Left hindlimb (tissue), 1 donor: ENCODE results near the gene LIF.
"Not testable (repeated sequence)": the region's sequence is repeated elsewhere in the genome, so short reads cannot be mapped to it uniquely, and the experiment has no call there.

Source experiments
- DNase-seq: peaks from one replicate; pipeline ENCODE4 v3.0.0-alpha.2; 2018

LIF gene

GRCh38 chr22:30204015-30204741 is 42.4 kb downstream of the LIF start:
- DNase-seq, result no peak

DNA sequence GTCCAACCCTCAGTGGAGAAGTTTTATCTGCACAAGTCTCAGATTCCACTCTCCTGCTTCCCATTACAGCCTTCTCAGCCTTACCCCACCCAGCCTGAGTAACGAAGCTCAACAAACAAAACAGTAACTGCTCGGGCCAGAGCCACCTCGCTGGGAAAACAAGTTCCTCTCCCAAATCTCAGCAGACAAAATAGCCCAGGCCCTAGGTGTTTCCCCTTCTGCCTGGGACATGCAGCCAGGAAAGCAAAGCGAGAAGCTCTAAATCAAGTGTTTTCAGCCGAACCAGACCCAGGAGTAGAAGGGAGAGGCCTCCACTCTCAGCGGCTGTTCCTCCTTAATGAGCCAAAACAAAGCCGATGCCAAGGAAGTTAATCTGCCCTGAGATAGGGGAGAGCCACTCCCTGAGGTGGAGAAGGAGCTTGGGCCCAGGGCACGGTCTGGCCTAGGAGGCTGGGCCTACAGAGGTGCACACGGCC is 44.0 kb downstream of the LIF start:
- no peak for DNase-seq

- DNase-seq, result no peak
Measured at GRCh38 chr22:30201945-30202344, 44.6 kb downstream of the LIF start.

- DNase-seq, result not testable (repeated sequence)
Measured at GRCh38 chr22:30200905-30201304, 45.7 kb downstream of the LIF start.

DNA sequence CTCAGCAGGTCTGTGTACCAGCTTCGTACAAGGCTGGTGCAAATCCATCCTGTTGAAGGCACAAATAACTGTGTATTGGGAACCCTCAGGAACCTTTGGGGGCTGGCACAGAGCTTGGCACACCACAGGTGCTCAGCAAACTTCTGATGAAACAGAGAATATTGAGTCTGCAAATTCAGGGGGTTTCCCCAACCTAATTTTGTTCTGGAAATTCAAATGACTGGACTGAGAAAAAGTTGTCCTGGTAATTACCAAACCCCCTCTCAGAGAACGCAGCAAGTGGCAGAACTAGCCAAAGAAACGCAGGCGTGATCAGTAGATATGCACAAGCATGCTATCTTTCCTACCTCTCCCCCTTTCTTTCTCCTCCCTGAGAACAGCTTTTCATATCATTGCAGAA is 47.6 kb downstream of the LIF start:
- DNase-seq, result no peak

DNA sequence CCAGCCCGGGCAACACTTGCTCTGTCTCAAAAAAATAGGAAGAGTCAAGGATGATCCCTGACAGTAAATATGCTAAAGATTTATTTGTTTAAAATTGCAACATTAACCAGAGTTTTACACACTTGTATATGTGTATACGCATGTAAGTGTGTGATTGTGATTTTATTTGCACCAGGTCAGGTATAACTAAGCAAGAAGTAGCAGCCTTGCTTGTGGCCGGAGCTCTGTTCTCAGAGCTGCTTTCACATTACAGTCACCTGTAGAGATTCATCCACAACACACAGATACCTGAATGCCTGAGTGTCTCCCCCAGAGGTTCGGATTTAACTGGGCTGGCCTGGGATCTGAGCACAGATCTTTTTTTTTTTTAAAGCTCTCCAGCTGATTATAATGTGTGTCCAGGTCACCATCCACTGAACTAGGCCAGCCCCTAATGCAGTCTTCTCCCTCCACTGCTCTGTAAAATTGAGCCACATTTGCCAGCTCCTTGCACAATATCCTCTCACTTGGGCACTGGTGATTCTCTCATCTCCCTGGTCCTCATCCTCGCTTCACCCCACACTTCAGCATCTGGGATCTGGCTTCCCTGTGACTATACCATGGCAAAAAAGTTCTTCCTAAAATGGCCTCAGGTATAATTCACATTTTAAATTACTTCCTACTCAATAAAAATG is 48.3 kb downstream of the LIF start:
- DNase-seq, result no peak

GRCh38 chr22:30197389-30197788 is 49.2 kb downstream of the LIF start:
- DNase-seq, result no peak

DNA sequence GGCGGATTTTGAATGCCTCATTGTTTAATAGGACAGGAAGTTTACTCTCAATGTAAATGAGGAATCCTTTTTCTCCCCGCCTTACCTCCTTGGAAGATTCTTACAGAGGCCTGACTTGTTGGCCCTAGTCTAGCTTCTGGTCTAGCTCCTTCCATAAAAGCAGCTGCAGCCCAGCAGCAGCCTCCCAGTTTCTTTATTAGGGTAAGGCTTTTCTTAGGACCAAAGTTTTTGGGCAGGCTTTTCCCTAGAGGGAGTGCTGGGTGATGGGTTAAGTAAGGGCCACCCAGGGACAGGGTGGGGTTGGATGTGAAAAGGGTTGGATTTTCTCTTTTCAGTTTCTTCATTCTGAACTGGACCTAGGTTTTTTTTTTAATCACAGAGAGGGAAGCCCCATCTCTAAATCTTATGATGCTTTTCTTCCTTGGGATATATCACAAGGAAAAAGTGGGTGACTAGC is 49.7 kb downstream of the LIF start:
- DNase-seq, result peak; percentile 42

DNA sequence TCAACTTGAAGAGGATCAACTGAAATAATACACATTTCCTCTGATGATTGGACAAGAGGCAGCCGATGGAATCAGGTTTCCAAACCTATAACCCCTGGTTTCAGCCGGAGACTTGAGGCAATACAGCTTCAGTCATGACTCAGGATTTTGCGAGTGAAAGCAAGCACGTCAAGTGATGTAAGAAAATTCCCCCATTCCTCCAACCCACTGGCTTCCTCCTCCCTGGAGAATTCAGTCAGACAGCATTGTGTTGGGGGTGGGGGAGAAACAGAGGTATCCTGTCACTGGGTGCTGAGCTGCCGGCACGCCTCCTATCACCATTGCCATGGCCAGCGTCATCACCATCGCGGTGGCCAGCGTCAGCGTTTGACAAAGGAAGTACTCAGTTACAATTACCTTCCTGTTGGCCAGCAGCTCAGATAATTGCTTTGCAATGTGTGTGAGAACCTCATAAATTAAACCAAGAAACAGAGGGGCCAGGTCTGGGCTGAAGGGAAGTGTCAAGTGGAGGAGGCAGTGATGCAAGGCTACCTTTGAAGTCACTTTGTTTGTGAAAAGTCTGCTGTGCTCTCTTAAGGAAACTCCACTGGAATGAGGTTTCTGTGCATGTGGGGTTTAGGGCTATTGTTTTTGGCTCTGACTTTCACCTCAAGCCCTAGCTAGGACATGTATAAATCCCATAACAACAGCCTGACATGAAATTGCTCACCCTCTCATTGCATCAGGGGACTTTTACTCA is 50.2 kb downstream of the LIF start:
- DNase-seq, result peak; percentile 88

DNA sequence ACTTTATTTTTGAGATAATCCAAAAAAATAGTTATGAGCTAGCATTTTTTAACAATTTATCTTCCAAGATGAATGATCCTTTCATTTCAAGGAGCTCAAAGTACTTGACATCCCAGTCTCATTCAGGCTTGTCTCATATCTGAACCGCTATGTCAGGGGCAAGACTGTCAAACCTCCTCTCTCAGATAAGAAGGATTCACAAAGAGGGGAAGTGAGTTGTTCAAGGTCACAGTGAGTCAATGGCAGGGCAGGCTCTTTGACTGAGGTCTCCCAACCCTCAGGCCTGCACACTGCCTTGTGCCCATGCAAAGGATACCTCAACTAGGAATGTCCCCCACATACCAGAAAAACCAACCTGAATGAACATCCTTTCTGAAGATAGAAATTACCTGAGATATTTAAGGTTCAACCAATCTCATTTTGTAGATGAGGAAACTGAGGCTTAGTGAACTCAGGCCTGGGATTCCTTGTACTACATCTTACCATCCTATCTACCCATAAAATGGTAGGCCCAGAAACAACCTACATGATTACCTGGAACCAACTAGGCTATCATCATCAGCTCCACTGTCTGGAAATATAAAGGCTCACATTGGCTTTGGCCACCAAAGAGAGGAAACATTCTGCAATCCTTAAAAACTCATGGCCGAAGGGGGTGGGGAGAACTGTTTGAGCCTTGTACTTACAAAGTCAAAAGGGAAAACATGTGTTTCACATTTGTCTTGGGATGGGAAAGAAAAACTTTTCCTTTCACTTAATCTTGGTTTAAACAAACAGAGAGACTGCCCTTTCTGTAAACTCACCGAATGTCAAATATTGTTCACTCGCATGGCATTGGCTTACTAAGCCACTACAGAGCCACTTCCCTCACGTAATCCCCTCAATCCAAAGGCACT is 51.1 kb downstream of the LIF start:
- DNase-seq, result peak; percentile 56

DNA sequence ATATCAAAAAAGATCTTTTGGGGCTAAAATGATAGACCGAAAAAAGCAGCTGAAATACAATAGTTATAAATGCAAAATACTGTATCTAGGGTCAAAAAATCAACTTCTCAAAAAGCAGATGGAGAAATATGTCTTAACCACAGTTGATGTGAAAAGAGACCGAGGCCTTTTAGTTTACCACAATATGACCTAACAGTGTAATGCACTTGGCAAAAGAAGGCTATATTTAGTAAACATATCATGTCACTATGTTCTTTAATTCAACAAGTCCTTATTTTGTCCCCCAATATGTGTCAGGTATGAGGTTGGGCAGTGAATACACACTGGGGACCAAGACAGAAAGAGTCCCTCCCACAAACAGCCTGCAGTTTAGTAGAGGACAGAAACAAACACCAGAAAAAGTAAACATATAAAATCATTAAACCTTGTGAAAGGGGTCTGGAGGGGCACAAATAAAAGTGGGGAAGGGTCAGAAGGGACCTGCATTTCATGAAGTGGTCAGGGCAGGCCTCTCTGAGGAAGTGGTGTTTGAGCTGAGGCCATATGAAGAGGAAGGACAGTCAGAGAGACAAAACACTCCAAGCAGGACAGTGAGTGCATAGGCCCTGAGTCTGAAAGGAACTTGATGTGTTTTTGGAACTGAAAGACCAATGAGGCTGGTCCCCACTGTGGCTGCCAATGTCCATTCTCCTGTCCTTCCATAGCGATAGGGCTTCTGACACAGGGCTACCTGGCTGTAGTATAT is 53.4 kb downstream of the LIF start:
- DNase-seq, result no peak

DNA sequence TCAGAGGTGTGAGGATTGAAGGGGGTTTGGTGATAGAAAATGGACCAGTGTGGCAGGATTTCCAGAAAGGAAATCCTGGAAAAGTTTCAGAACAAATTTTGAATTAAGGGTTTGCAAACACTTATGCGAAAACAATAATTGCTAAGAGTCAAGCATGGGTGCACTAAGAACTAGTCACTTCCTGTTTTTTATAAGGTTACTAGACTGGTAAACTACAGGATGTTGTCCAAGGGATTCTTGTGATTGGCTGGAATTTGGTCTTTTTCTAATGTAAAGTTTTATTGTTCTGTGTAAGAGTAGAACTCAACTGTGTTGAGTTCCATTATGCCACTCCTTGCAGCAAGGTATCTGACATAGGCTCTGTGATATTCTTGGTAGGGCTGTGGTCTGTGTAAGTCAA is 54.1 kb downstream of the LIF start:
- no peak for DNase-seq

DNA sequence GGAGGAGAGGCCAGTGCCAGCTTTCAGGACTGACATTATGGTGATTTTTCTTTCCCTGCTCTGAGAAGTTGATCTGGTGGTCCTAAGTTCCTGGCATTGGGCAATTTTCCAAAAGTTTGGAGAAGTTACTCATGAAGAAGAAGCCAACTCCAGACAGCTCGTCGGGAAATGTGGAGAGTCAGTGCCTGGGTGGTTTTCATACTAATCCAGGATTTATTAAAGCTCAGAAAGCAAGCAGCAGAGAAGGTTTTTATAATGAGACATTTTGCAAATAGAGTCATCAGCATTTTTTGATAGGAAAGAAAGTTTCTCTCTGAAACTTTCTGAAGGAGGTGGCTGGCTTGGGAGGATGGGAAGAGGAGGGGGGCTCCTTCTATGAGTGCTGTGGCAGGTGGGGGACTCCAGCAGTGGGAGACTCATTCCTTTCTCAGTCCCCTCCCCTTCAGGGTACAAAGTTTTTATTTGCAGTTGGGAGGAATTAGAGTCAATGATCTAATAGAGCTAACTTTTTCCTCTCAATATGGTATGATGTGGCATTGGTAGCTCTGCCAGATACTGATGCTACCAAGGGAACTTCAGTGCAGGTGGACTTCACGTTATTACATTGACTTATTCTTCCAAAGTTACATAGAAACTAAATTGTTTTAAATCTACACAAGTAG is 55.4 kb downstream of the LIF start:
- DNase-seq, result no peak

- no peak for DNase-seq
Measured at GRCh38 chr22:30190574-30190973, 56.0 kb downstream of the LIF start.
